ENCODE results near the gene TGFA. TPM values are rescaled to one million over a fixed set of nuclear protein-coding genes. Genes with fewer than 3 reads are reported as not detected.

TGFA gene
- total and polyA plus RNA-seq, 10 of the 15 experiments (the other 5 are each of a cell fraction or from before 2014, with no cell fraction given) = 0.03 to 0.23 TPM; not detected in 8

- Histone ChIP-seq H3K27me3 (replicated peaks in 1 of 2; ENCODE audit: control insufficient read depth in 2 of 2, insufficient read depth in 2 of 2, low read length in 1 of 2) (no peaks in the 10 kb centered on the region), H3K27ac (ENCODE audit: control insufficient read depth, insufficient read depth) (no peak overlapping the region), H3K4me2 (ENCODE audit: control insufficient read depth, insufficient read depth) (no peak overlapping the region), H3K9ac (ENCODE audit: control insufficient read depth, insufficient read depth, low read length) (no peak overlapping the region), H4K20me1 (ENCODE audit: control insufficient read depth, insufficient read depth) (no peaks in the 10 kb centered on the region), H2AFZ (ENCODE audit: control insufficient read depth, low read depth, low read length) (no peak overlapping the region), H3K4me3 (no peak overlapping the region), H3K36me3 (ENCODE audit: control insufficient read depth in 2 of 2, insufficient read depth in 2 of 2, low read length in 1 of 2) (no peaks in the 10 kb centered on the region), H3K4me1 (ENCODE audit: control insufficient read depth, insufficient read depth, low read length) (no peaks in the 10 kb centered on the region), H3K79me2 (ENCODE audit: control insufficient read depth, insufficient read depth, low read length) (no peaks in the 10 kb centered on the region), H3K9me3 (replicated peaks; ENCODE audit: control insufficient read depth, insufficient read depth, low read length) (no peaks in the 10 kb centered on the region)
- TF ChIP-seq ETV6 (conservative IDR thresholded peaks at IDR 0.05 in 1 of 2, IDR thresholded peaks at IDR 0.05 in 1 of 2; ENCODE audit: borderline replicate concordance in 1 of 2, low read depth in 1 of 2) (no peak), PAX5 (IDR thresholded peaks at IDR 0.05; ENCODE audit: borderline replicate concordance, low read depth, low read length) (no peak), MAX (IDR thresholded peaks at IDR 0.05; ENCODE audit: low read depth, low read length) (no peak), ZNF217 (IDR thresholded peaks at IDR 0.05) (no peak), USF1 (IDR thresholded peaks at IDR 0.05; ENCODE audit: borderline replicate concordance, extremely low read length, insufficient read depth, low read depth, low read length) (no peak), KDM1A (IDR thresholded peaks at IDR 0.05; ENCODE audit: borderline replicate concordance) (no peak)
- POLR2A ChIA-PET = no interaction called here
- ATAC-seq (no peak), FAIRE-seq (no peak), DNase-seq (ENCODE audit: low read depth, low spot score) (no peak)
- SMC1A ChIA-PET (ENCODE audit: uncharacterized antibody, unreplicated experiment) = no interaction called here
- 47% methylated on average over 9 of the region's 9 CpGs for WGBS (ENCODE audit: insufficient coverage, insufficient replicate concordance, low lambda C conversion rate, missing lambda C conversion rate)
- in situ Hi-C loops (cut with MboI) (no loop called here), intact Hi-C loops (cut with micrococcal nuclease; ENCODE audit: unreplicated experiment) (no loop called here)
- CTCF ChIA-PET = interaction anchor here (0.6 to 1.0 kb wide), 2 partner anchors 23 to 68 kb away, joined by 3 read pairs; no protein-coding TSS in a partner anchor
- no TSS peak for BruUV-seq (replicated peaks)
- RAD21 ChIA-PET (ENCODE audit: unreplicated experiment) = no interaction called here
Observed at GRCh38 chr2:70565039-70565731, 11.6 kb upstream of the TGFA start.
